Activated CD4-positive, alpha-beta T cell treated with anti-CD3 and anti-CD28 coated beads, Interleukin-2, amount 50 U/mL, for 24 hours (primary cell): ENCODE data around the gene KAZALD1.

Experiments
- DNase-seq, 2 donors: peaks; one replicate each; pipeline ENCODE4 v3.0.0-alpha.2; 2020; ENCODE audit warnings: low read depth in 1 of 2, low spot score in 1 of 2

Gene KAZALD1

GRCh38 chr10:101061624-101062231 is at the start of gene KAZALD1:
Gene KAZALD1, plus strand, starts transcription at chr10:101061989. Its CDS starts 604 bp downstream, at chr10:101062593.
- DNase-seq = no peak

GRCh38 chr10:101012525-101013364 is 49.0 kb upstream of the KAZALD1 start:
- DNase-seq = peak; percentile 53 to 71

GRCh38 chr10:101013365-101013825 is 48.4 kb upstream of the KAZALD1 start:
- DNase-seq = no peak

- DNase-seq = peak; percentile 48 to 59
Observed at GRCh38 chr10:101014230-101014884, 47.4 kb upstream of the KAZALD1 start.

- DNase-seq = no peak
Observed at GRCh38 chr10:101014966-101015581, 46.7 kb upstream of the KAZALD1 start.

- no peak for DNase-seq
Observed at GRCh38 chr10:101015582-101015973, 46.2 kb upstream of the KAZALD1 start.

GRCh38 chr10:101016814-101017213 is 45.0 kb upstream of the KAZALD1 start:
- no peak for DNase-seq

- no peak for DNase-seq
Observed at GRCh38 chr10:101018118-101018599, 43.6 kb upstream of the KAZALD1 start.

- peak; percentile 54 to 55 for DNase-seq
Observed at GRCh38 chr10:101018600-101019439, 43.0 kb upstream of the KAZALD1 start.

GRCh38 chr10:101019440-101019703 is 42.4 kb upstream of the KAZALD1 start:
- DNase-seq = no peak

GRCh38 chr10:101020427-101021075 is 41.2 kb upstream of the KAZALD1 start:
- no peak for DNase-seq

GRCh38 chr10:101021239-101021638 is 40.5 kb upstream of the KAZALD1 start:
- no peak for DNase-seq

- DNase-seq = no peak
Observed at GRCh38 chr10:101021692-101022251, 40.0 kb upstream of the KAZALD1 start.

- DNase-seq = no peak
Observed at GRCh38 chr10:101022967-101023705, 38.7 kb upstream of the KAZALD1 start.

GRCh38 chr10:101027106-101027720 is 34.6 kb upstream of the KAZALD1 start:
- no peak for DNase-seq

- DNase-seq = no peak
Observed at GRCh38 chr10:101028446-101029337, 33.1 kb upstream of the KAZALD1 start.

- no peak for DNase-seq
Observed at GRCh38 chr10:101029520-101030295, 32.1 kb upstream of the KAZALD1 start.
